H9 (cell line): ENCODE results near the gene DLK1. TPM values are rescaled to one million over a fixed set of nuclear protein-coding genes. Genes with fewer than 3 reads are reported as not detected.
A peak's percentile ranks its signal among the peaks of the same experiment; 100 is the strongest.

Source experiments
- DNase-seq: peaks from one replicate; pipeline ENCODE4 v3.0.0-alpha.2; 2017
- H2AFZ ChIP-seq: one replicate; pipeline ENCODE4 v1.6.1; 2013; ENCODE audit warnings: mild to moderate bottlenecking, low read length, control low read depth, moderate library complexity
- H2AK5ac ChIP-seq: 2 replicates; pipeline ENCODE4 v1.6.1; 2013; ENCODE audit warnings: low read length, control low read depth, mixed read lengths; ENCODE audit not compliant: insufficient read length
- H2BK120ac ChIP-seq: one replicate; pipeline ENCODE4 v1.6.1; 2013; ENCODE audit warnings: low read depth, mild to moderate bottlenecking, low read length, control low read depth, inconsistent platforms; ENCODE audit not compliant: poor library complexity, severe bottlenecking
- H2BK12ac ChIP-seq: 2 replicates; pipeline ENCODE4 v1.6.1; 2013; ENCODE audit warnings: low read length, control low read depth, mixed read lengths, low read depth; ENCODE audit not compliant: insufficient read length
- H2BK15ac ChIP-seq: 2 replicates; pipeline ENCODE4 v1.6.1; 2013; ENCODE audit warnings: low read depth, low read length, control low read depth
- H2BK20ac ChIP-seq: one replicate; pipeline ENCODE4 v1.6.1; 2013; ENCODE audit warnings: low read depth, mild to moderate bottlenecking, low read length, control low read depth, inconsistent platforms; ENCODE audit not compliant: poor library complexity, severe bottlenecking
- H2BK5ac ChIP-seq: 2 replicates; pipeline ENCODE4 v1.6.1; 2013; ENCODE audit warnings: low read length, control low read depth, mixed read lengths; ENCODE audit not compliant: insufficient read length
- H3K14ac ChIP-seq: 2 replicates; pipeline ENCODE4 v1.6.1; 2013; ENCODE audit warnings: low read length, control low read depth; ENCODE audit not compliant: insufficient read depth
- H3K18ac ChIP-seq: 2 replicates; pipeline ENCODE4 v1.6.1; 2013; ENCODE audit warnings: low read depth, mild to moderate bottlenecking, mixed read lengths, low read length, control low read depth; ENCODE audit not compliant: insufficient read length
- H3K23ac ChIP-seq: 2 replicates; pipeline ENCODE4 v1.6.1; 2013; ENCODE audit warnings: low read length, control low read depth, mixed read lengths, low read depth; ENCODE audit not compliant: insufficient read length
- H3K23me2 ChIP-seq: 2 replicates; pipeline ENCODE4 v1.6.1; 2013; ENCODE audit warnings: low read depth, mild to moderate bottlenecking, mixed read lengths, low read length, control low read depth; ENCODE audit not compliant: insufficient read length, poor library complexity, severe bottlenecking
- H3K27ac ChIP-seq: 2 replicates; pipeline ENCODE4 v1.5.1; 2013; ENCODE audit warnings: low read length, control low read depth, mixed read lengths, low read depth; ENCODE audit not compliant: insufficient read length
- H3K27me3 ChIP-seq: 2 replicates; pipeline ENCODE4 v1.6.1; 2013; ENCODE audit warnings: low read length, control low read depth, inconsistent platforms; ENCODE audit not compliant: insufficient read depth
- H3K4ac ChIP-seq: 2 replicates; pipeline ENCODE4 v1.6.1; 2013; ENCODE audit warnings: low read depth, mild to moderate bottlenecking, control low read depth, inconsistent platforms, low read length, moderate library complexity
- H3K4me1 ChIP-seq: 2 replicates; pipeline ENCODE4 v1.6.1; 2013; ENCODE audit warnings: low read length, control low read depth, inconsistent platforms; ENCODE audit not compliant: insufficient read depth
- H3K4me2 ChIP-seq: 2 replicates; pipeline ENCODE4 v1.6.1; 2013; ENCODE audit warnings: low read length, control low read depth, mixed read lengths; ENCODE audit not compliant: insufficient read length, insufficient read depth
- H3K56ac ChIP-seq: 2 replicates; pipeline ENCODE4 v1.6.1; 2013; ENCODE audit warnings: low read depth, mild to moderate bottlenecking, mixed read lengths, low read length, control low read depth; ENCODE audit not compliant: insufficient read length
- H3K79me1 ChIP-seq: 2 replicates; pipeline ENCODE4 v1.6.1; 2013; ENCODE audit warnings: low read depth, mild to moderate bottlenecking, moderate library complexity, low read length, control low read depth, inconsistent platforms; ENCODE audit not compliant: insufficient read depth, poor library complexity, severe bottlenecking
- H3K79me2 ChIP-seq: 2 replicates; pipeline ENCODE4 v1.6.1; 2013; ENCODE audit warnings: low read length, control low read depth, inconsistent platforms; ENCODE audit not compliant: insufficient read depth
- H3K9ac ChIP-seq: 2 replicates; pipeline ENCODE4 v1.6.1; 2013; ENCODE audit warnings: low read length, control low read depth, mixed read lengths; ENCODE audit not compliant: insufficient read length; ENCODE audit errors: extremely low read depth
- H3K9me3 ChIP-seq: one replicate; pipeline ENCODE4 v1.6.1; 2013; ENCODE audit warnings: low read depth, low read length, inconsistent platforms; ENCODE audit not compliant: control insufficient read depth
- H3T11ph ChIP-seq: one replicate; pipeline ENCODE4 v1.6.1; 2013; ENCODE audit warnings: mild to moderate bottlenecking, low read length, control low read depth, inconsistent platforms
- H4K20me1 ChIP-seq: one replicate; pipeline ENCODE4 v1.6.1; 2013; ENCODE audit not compliant: control insufficient read depth, insufficient read length, insufficient read depth
- H4K5ac ChIP-seq: 2 replicates; pipeline ENCODE4 v1.6.1; 2013; ENCODE audit warnings: low read depth, mild to moderate bottlenecking, mixed read lengths, low read length, control low read depth; ENCODE audit not compliant: insufficient read length
- H4K8ac ChIP-seq: replicated peaks from 2 replicates; pipeline ENCODE4 v1.6.1; 2013; ENCODE audit warnings: low read length, control low read depth, mixed read lengths, low read depth; ENCODE audit not compliant: insufficient read length
- H4K91ac ChIP-seq: 2 replicates; pipeline ENCODE4 v1.6.1; 2013; ENCODE audit warnings: low read depth, mild to moderate bottlenecking, moderate library complexity, mixed read lengths, low read length, control low read depth; ENCODE audit not compliant: insufficient read length
- H3K27ac Mint-ChIP-seq, 3 experiments: 2 replicates in 2 of 3; 3 replicates in 1 of 3; pipeline ENCODE4 v1.8.0; 2020 to 2021; ENCODE audit warnings: mixed read lengths in 3 of 3, mild to moderate bottlenecking in 1 of 3, moderate library complexity in 1 of 3
- H3K27me3 Mint-ChIP-seq: 2 replicates; pipeline ENCODE4 v1.8.0; 2021; ENCODE audit warnings: low read depth, mild to moderate bottlenecking, moderate library complexity, mixed read lengths
- H3K36me3 Mint-ChIP-seq, 3 experiments: 2 replicates in 2 of 3; 3 replicates in 1 of 3; pipeline ENCODE4 v1.8.0; 2020 to 2021; ENCODE audit warnings: low read depth in 3 of 3, mixed read lengths in 3 of 3; ENCODE audit not compliant: insufficient read depth in 1 of 3
- H3K4me1 Mint-ChIP-seq, 2 experiments: 2 replicates each; pipeline ENCODE4 v1.8.0; 2020; ENCODE audit warnings: mixed read lengths in 2 of 2
- H3K4me3 Mint-ChIP-seq, 2 experiments: 2 replicates in 1 of 2; 3 replicates in 1 of 2; pipeline ENCODE4 v1.8.0; 2020 to 2021; ENCODE audit warnings: mild to moderate bottlenecking in 2 of 2, mixed read lengths in 2 of 2, moderate library complexity in 1 of 2
- H3K9me3 Mint-ChIP-seq, 2 experiments: 2 replicates in 1 of 2; 3 replicates in 1 of 2; pipeline ENCODE4 v1.8.0; 2020; ENCODE audit warnings: mild to moderate bottlenecking in 2 of 2, mixed read lengths in 2 of 2, moderate library complexity in 1 of 2
- CTCF ChIP-seq: fragments of 200-600 bp; sonication (generic); conservative IDR thresholded peaks from 3 replicates; pipeline ENCODE4 v1.8.0; 2021; ENCODE audit warnings: antibody characterized with exemption, mild to moderate bottlenecking
- WGBS: extraction: QIAGEN DNeasy Blood & Tissue Kit; methylation state at CpG from one replicate; pipeline ENCODE4 v1.1.7; 2013; ENCODE audit warnings: missing lambda C conversion rate, low lambda C conversion rate, mixed read lengths; ENCODE audit not compliant: insufficient read length; ENCODE audit errors: extremely low coverage; 5-methylcytosine and 5-hydroxymethylcytosine counted together
- total RNA-seq: library from RNA; stranded (reverse); gene quantifications from 2 replicates; pipeline ENCODE4 v1.2.1, GENCODE V29; 2021

Gene DLK1
- total RNA-seq, 1 experiment from 2014 or later: 2.8 TPM

- Histone ChIP-seq H3K9ac (no peak overlapping the region), H3K27me3 (no peaks in the 10 kb centered on the region), H2BK15ac (no peak overlapping the region), H3K9me3 (no peaks in the 10 kb centered on the region), H3K79me1 (no peaks in the 10 kb centered on the region), H3K4ac (no peak overlapping the region), H2BK120ac (no peak overlapping the region), H4K5ac (no peak overlapping the region), H2AFZ (no peak overlapping the region), H2AK5ac (no peak overlapping the region), H2BK20ac (no peak overlapping the region), H3K18ac (no peak overlapping the region), H3K14ac (no peak overlapping the region), H4K20me1 (no peaks in the 10 kb centered on the region), H2BK5ac (no peak overlapping the region), H3K23me2 (no peaks in the 10 kb centered on the region), H4K91ac (no peak overlapping the region), H3K27ac (no peak overlapping the region), H3K4me1 (no peaks in the 10 kb centered on the region), H2BK12ac (no peak overlapping the region), H3K56ac (no peak overlapping the region), H3T11ph (no peak overlapping the region), H3K79me2 (no peaks in the 10 kb centered on the region), H3K23ac (no peak overlapping the region), H3K4me2 (no peak overlapping the region), H4K8ac (no peak overlapping the region)
- Mint-ChIP-seq H3K9me3 (no peaks in the 10 kb centered on the region; a peak in 1 of 5 replicates), H3K4me3 (no peak overlapping the region), H3K4me1 (no peaks in the 10 kb centered on the region), H3K36me3 (no peaks in the 10 kb centered on the region), H3K27ac (no peak overlapping the region), H3K27me3 (no peaks in the 10 kb centered on the region; the same call in none of the 2 replicates)
- no CpG with 5 or more reads among the region's 8 CpGs for WGBS
- DNase-seq: peak; percentile 33
- TF ChIP-seq CTCF: peak; percentile 39; the same call in 2 of the 3 replicates
Measured at GRCh38 chr14:100748944-100749343, 22.3 kb downstream of the DLK1 start.
